Body of pancreas (tissue), 4 donors: ENCODE data around the gene ZFP36L1. TPM values are rescaled to one million over a fixed set of nuclear protein-coding genes. Genes with fewer than 3 reads are reported as not detected.

Experiments
- ATAC-seq: fragments of 150-250 bp; one replicate; pipeline ENCODE4 v1.9.1; 2016
- DNase-seq, 4 donors: peaks; one replicate each; pipeline ENCODE4 v3.0.0-alpha.2; 2019
- H3K27ac ChIP-seq, 4 donors: fragments of 200-600 bp; sonication (generic); 1 replicate in 3 of 4; 2 replicates in 1 of 4; pipeline versions ENCODE4 v1.5.1 to v1.6.1; 2016 to 2019; ENCODE audit warnings: mild to moderate bottlenecking in 1 of 4, mixed read lengths in 1 of 4, moderate library complexity in 1 of 4
- H3K27me3 ChIP-seq, 2 donors: fragments of 200-600 bp; sonication (generic); one replicate each; pipeline ENCODE4 v1.6.0; 2016; ENCODE audit warnings: mild to moderate bottlenecking in 1 of 2
- H3K36me3 ChIP-seq, 2 donors: fragments of 200-600 bp; sonication (generic); replicated peaks in 1 of 2; 2 replicates each; pipeline ENCODE4 v1.5.1; 2016; ENCODE audit warnings: low read depth in 2 of 2; ENCODE audit not compliant: insufficient read depth in 1 of 2
- H3K4me1 ChIP-seq: fragments of 200-600 bp; sonication (generic); one replicate; pipeline ENCODE4 v1.6.0; 2016
- H3K4me3 ChIP-seq, 2 donors: fragments of 200-600 bp; sonication (generic); 1 replicate in 1 of 2; 2 replicates in 1 of 2; pipeline ENCODE4 v1.5.1; 2016 to 2019
- H3K9me3 ChIP-seq, 3 donors: fragments of 200-600 bp; sonication (generic); 1 replicate in 2 of 3; 2 replicates in 1 of 3; pipeline ENCODE4 v1.5.1; 2016
- POLR2A ChIP-seq, 3 donors: fragments of 450-650 bp; IDR thresholded peaks; one replicate each; pipeline ENCODE4 v1.6.1; 2016; ENCODE audit warnings: antibody characterized with exemption in 3 of 3, mild to moderate bottlenecking in 2 of 3
- WGBS, 2 donors: methylation state at CpG; one replicate each; pipeline ENCODE4 v1.1.5; 2017; 5-methylcytosine and 5-hydroxymethylcytosine counted together
- intact Hi-C: fragments of 100-400 bp; cut with DNase I; formaldehyde crosslinking; loops from one replicate; pipeline ENCODE4 v1.15.1; 2023
- total RNA-seq, 2 donors: library from RNA; depleted of rRNA; stranded (reverse); fragments of >200 nt; gene quantifications; one replicate each; pipeline ENCODE4 v1.1.0, GENCODE V29; 2016
- TF ChIP-seq, protein P1 (sequence below), 7 experiments: fragments of 450-650 bp in 4 of 7; fragments of 200-600 bp in 3 of 7; sonication (generic) in 3 of 7; IDR thresholded peaks; one replicate each; pipeline ENCODE4 v1.5.1; 2016 to 2019; ENCODE audit warnings: antibody characterized with exemption in 7 of 7

The ZFP36L1 gene, protein sequence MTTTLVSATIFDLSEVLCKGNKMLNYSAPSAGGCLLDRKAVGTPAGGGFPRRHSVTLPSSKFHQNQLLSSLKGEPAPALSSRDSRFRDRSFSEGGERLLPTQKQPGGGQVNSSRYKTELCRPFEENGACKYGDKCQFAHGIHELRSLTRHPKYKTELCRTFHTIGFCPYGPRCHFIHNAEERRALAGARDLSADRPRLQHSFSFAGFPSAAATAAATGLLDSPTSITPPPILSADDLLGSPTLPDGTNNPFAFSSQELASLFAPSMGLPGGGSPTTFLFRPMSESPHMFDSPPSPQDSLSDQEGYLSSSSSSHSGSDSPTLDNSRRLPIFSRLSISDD
- 100 to 1,000 TPM; 155 to 365 TPM for total RNA-seq

DNA sequence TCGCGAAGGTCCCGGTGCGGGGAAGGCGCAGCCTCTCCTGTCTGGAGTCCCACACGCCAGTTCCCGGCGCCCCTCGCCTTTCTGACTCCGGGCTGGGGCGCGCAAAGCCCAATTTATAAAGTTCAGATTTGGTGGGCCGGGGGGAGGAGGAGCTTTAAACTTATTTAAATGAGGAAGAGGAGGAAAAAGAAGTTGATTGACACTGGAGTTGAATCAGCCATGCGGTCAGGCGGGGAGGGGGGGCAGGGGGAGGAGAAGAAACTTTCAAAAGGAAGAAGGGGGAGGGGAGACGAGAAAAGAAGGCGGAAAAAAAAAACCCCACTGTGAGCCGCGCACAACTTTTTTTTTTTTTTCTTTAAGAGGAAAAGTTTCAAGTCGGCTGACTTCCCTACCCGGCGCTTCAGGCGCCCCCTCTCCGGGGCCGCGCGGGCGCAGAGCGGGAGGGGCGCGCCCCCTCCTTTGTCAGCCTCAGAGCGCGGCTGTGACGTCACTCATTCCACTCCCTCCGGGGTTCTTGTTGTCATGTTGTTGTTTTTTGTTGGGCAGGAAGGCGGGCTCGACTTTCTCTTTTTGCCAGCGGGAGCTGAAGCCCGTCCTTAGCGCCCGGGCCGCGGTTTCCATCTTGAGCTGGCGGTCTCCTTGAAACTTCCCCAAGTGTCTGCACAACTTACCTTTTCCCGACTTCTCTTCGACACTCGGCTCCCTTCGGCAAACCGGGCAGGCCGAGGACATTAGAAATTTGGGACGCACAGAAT lies at the start of gene ZFP36L1:
ZFP36L1 (minus strand) TSS at position 89 of the 755 bp plus-strand sequence. CDS start 129 bp downstream, outside the sequence.
- peak within 1 kb of the TSS; percentile 81 to 90 for H3K4me3 ChIP-seq
- ATAC-seq (peak; percentile 50), DNase-seq (peak; percentile 93 to 95 (median 94))
- no peaks in the 10 kb centered on the region for H3K27me3 ChIP-seq
- TF ChIP-seq, protein P1, sequence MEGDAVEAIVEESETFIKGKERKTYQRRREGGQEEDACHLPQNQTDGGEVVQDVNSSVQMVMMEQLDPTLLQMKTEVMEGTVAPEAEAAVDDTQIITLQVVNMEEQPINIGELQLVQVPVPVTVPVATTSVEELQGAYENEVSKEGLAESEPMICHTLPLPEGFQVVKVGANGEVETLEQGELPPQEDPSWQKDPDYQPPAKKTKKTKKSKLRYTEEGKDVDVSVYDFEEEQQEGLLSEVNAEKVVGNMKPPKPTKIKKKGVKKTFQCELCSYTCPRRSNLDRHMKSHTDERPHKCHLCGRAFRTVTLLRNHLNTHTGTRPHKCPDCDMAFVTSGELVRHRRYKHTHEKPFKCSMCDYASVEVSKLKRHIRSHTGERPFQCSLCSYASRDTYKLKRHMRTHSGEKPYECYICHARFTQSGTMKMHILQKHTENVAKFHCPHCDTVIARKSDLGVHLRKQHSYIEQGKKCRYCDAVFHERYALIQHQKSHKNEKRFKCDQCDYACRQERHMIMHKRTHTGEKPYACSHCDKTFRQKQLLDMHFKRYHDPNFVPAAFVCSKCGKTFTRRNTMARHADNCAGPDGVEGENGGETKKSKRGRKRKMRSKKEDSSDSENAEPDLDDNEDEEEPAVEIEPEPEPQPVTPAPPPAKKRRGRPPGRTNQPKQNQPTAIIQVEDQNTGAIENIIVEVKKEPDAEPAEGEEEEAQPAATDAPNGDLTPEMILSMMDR (IDR thresholded peaks at IDR 0.05), result peak in 3 of 7 experiments; percentile 3 to 16 (median 15)
- TF ChIP-seq POLR2A (IDR thresholded peaks at IDR 0.05), result peak; percentile 99 to 100 (median 100)
- peaks cover 26% of the 10 kb centered on the region for H3K4me1 ChIP-seq
- no peaks in the 10 kb centered on the region for H3K9me3 ChIP-seq
- intact Hi-C loops, result no loop called here
- WGBS, 2 donors, result 0 to 1% methylated on average over 49 to 51 of the region's 51 CpGs
- peaks cover 0 to 9% of the 10 kb centered on the region in 2 donors for H3K36me3 ChIP-seq
- peak within 1 kb of the TSS; percentile 98 to 100 (median 100) for H3K27ac ChIP-seq

DNA sequence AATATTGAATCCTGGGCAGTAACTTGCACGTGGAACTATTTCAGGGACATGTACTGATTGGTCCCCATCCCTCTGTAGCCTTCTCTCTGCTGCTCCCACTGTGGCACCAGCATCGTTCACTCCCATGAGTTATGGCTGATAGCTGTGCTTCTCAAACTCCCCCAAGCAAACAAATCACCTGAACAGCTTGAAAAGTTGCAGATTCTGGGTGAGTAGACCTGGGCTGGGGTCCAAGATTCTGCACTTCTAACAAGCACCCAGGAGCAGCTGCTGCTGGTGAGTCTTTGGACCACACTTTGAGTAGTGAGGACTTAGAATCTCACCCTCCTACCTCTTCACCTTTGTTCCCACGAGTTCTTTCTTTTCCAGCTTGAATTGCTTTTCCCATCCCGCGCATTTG lies 49.4 kb upstream of the ZFP36L1 start:
- intact Hi-C loops, result loop anchor here (10.0 kb wide), 1 partner anchor 1007 kb away; no protein-coding TSS in a partner anchor
- no peaks in the 10 kb centered on the region for H3K9me3 ChIP-seq
- H3K36me3 ChIP-seq, result no peaks in the 10 kb centered on the region
- H3K4me3 ChIP-seq, result no peak overlapping the region
- no peak overlapping the region for H3K27ac ChIP-seq
- ATAC-seq (no peak), DNase-seq (no peak)
- WGBS, 2 donors, result 62 to 82% methylated on average over 4 to 5 of the region's 5 CpGs
- H3K27me3 ChIP-seq, result no peaks in the 10 kb centered on the region
- H3K4me1 ChIP-seq, result peaks cover 10% of the 10 kb centered on the region
- TF ChIP-seq POLR2A (IDR thresholded peaks at IDR 0.05), result no peak
- TF ChIP-seq, protein P1 (IDR thresholded peaks at IDR 0.05), result no peak

DNA sequence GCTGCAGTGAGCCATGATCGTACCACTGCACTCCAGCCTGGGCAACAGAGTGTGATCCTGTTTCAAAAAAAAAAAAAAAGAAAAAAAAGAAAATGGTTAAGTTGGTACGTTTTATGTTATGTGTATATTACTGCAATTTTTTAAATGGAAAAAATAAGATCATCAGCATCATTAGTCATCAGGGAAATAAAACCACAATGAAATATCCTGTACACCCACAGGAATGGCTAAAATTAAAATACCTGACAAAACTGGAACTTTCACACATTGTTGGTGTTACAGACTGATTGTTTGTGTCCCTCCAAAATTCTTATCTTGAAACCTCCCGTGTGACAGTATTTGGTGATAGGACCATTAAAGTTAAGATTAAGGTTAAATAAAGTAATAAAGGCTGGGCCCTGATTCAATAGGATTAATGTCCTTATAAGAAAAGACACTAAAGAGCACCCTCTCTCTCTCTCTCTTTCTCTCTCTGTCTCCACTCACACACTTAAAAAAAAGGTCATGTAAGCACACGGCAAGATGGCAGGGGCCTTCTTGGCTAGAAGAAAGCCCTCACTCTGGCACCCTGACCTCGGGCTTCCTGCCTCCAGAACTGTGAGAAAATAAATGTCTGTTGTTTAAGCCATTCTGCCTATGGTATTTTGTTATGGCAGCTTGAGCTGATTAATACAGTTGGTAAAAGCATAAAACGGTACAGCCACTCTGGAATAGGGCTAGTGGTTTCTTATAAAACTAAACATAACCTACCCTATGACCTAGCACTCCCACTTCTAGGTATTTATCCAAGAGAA lies 48.3 kb upstream of the ZFP36L1 start:
- H3K27me3 ChIP-seq, result no peaks in the 10 kb centered on the region
- no peaks in the 10 kb centered on the region for H3K9me3 ChIP-seq
- no peak for ATAC-seq
- no peak overlapping the region for H3K27ac ChIP-seq
- WGBS, 2 donors, result 49 to 56% methylated on average over 6 of the region's 6 CpGs
- H3K4me1 ChIP-seq, result peaks cover 10% of the 10 kb centered on the region
- DNase-seq, result no peak
- no peaks in the 10 kb centered on the region for H3K36me3 ChIP-seq
- TF ChIP-seq POLR2A (IDR thresholded peaks at IDR 0.05), result no peak
- TF ChIP-seq, protein P1 (IDR thresholded peaks at IDR 0.05), result no peak
- no peak overlapping the region for H3K4me3 ChIP-seq
- intact Hi-C loops, result loop anchor here (10.0 kb wide), 1 partner anchor 1006 kb away; no protein-coding TSS in a partner anchor

DNA sequence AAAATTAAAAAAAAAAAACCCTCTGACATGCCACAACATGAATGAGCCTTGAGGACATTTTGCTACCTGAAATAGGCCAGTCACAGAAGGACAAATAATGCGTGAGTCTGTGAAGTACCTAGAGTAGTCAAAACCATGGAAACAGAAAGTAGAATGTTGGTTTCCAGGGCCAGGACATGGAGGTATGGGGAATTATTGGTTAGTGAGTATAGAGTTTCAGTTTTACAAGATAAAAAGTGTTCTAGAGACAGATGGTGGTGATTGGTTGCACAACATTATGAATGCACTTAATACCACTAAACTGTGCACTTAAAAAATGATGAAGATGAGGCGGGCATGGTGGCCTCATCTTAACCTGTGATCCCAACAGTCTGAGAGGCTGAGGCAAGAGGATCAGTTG lies 47.6 kb upstream of the ZFP36L1 start:
- no peak for DNase-seq
- H3K27ac ChIP-seq, result no peak overlapping the region
- peaks cover 10% of the 10 kb centered on the region for H3K4me1 ChIP-seq
- no peak for ATAC-seq
- no peaks in the 10 kb centered on the region for H3K27me3 ChIP-seq
- no peaks in the 10 kb centered on the region for H3K36me3 ChIP-seq
- 85 to 93% methylated on average over 2 of the region's 2 CpGs for WGBS, 2 donors
- TF ChIP-seq POLR2A (IDR thresholded peaks at IDR 0.05), result no peak
- TF ChIP-seq, protein P1 (IDR thresholded peaks at IDR 0.05), result no peak
- no peaks in the 10 kb centered on the region for H3K9me3 ChIP-seq
- no peak overlapping the region for H3K4me3 ChIP-seq
- intact Hi-C loops, result loop anchor here (10.0 kb wide), 1 partner anchor 1006 kb away; no protein-coding TSS in a partner anchor
